ENCODE results near the gene ADCK1.

GRCh38 chr14:77883847-77884238, 83.9 kb downstream of the ADCK1 start:
- no peak for TF ChIP-seq SP1 (CRISPR knock-in tag; IDR thresholded peaks at IDR 0.05)
- TF ChIP-seq POLR2A (conservative IDR thresholded peaks at IDR 0.05), result no peak
- TF ChIP-seq ZC3H4 (CRISPR knock-in tag; IDR thresholded peaks at IDR 0.05; ENCODE audit: borderline replicate concordance), result no peak
- no peak for TF ChIP-seq CEBPG (CRISPR knock-in tag; IDR thresholded peaks at IDR 0.05)
- TF ChIP-seq CEBPG (tag; conservative IDR thresholded peaks at IDR 0.05 in 1 of 2, IDR thresholded peaks at IDR 0.05 in 1 of 2), result no peak

Measured in K562 (cell line).